Calu3 (cell line): ENCODE measurements around the gene KMT2E. TPM values are rescaled to one million over a fixed set of nuclear protein-coding genes. Genes with fewer than 3 reads are reported as not detected.

ENCODE experiments used
- BruUV-seq: library from RNA; stranded (reverse); fragments of 400-500 nt; replicated peaks from 2 replicates; lab custom pipeline; 2021; lab: Mats Ljungman, UMichigan
- CTCF ChIA-PET: fragments of 300-600 bp; sonication (Branson Sonifier 250); formaldehyde crosslinking; loops from one replicate; lab custom pipeline; 2022; ENCODE audit warnings: antibody characterized with exemption; lab: Charles Lee
- DNase-seq: peaks from one replicate; pipeline ENCODE4 v3.0.0; 2022
- H3K27ac Mint-ChIP-seq: one replicate; pipeline ENCODE4 v1.8.0; 2022; ENCODE audit warnings: mixed read lengths; ENCODE audit not compliant: unreplicated experiment
- H3K27me3 Mint-ChIP-seq: one replicate; pipeline ENCODE4 v1.8.0; 2022; ENCODE audit warnings: mixed read lengths; ENCODE audit not compliant: unreplicated experiment
- H3K36me3 Mint-ChIP-seq: one replicate; pipeline ENCODE4 v1.8.0; 2022; ENCODE audit warnings: mild to moderate bottlenecking, moderate library complexity, mixed read lengths; ENCODE audit not compliant: insufficient read depth, unreplicated experiment
- H3K4me1 Mint-ChIP-seq: one replicate; pipeline ENCODE4 v1.8.0; 2022; ENCODE audit warnings: mild to moderate bottlenecking, low read depth, mixed read lengths; ENCODE audit not compliant: unreplicated experiment
- H3K4me3 Mint-ChIP-seq: one replicate; pipeline ENCODE4 v1.8.0; 2022; ENCODE audit warnings: mild to moderate bottlenecking, low read depth, moderate library complexity, mixed read lengths; ENCODE audit not compliant: unreplicated experiment
- H3K9me3 Mint-ChIP-seq: one replicate; pipeline ENCODE4 v1.8.0; 2022; ENCODE audit warnings: low read depth, mixed read lengths; ENCODE audit not compliant: unreplicated experiment
- CTCF ChIP-seq: fragments of 200-600 bp; IDR thresholded peaks from one replicate; pipeline ENCODE4 v1.8.0; 2022; ENCODE audit warnings: antibody characterized with exemption; ENCODE audit not compliant: unreplicated experiment
- intact Hi-C: fragments of 100-400 bp; cut with micrococcal nuclease; formaldehyde crosslinking; loops from one replicate; pipeline ENCODE4 v1.10.0; 2022; ENCODE audit not compliant: unreplicated experiment
- total RNA-seq: library from RNA; stranded (reverse); gene quantifications from 2 replicates; pipeline ENCODE4 v1.2.3, GENCODE V29; 2022

Gene KMT2E
- total RNA-seq, 1 experiment from 2014 or later: 39.1 TPM

- CTCF ChIA-PET: interaction anchor here (0.7 kb wide), 2 partner anchors 17 to 241 kb away, joined by 3 to 13 read pairs; no protein-coding TSS in a partner anchor
- intact Hi-C loops: no loop called here
- Mint-ChIP-seq H3K27me3 (no peaks in the 10 kb centered on the region), H3K4me1 (peaks cover 17% of the 10 kb centered on the region), H3K9me3 (no peaks in the 10 kb centered on the region), H3K27ac (no peak overlapping the region), H3K36me3 (no peaks in the 10 kb centered on the region), H3K4me3 (no peak overlapping the region)
- BruUV-seq: no TSS peak
- TF ChIP-seq CTCF: no peak
- DNase-seq: no peak
These were observed 18.7 kb downstream of the KMT2E start for GRCh38 chr7:105032553-105033214.

- TF ChIP-seq CTCF: no peak
- Mint-ChIP-seq H3K27me3 (no peaks in the 10 kb centered on the region), H3K36me3 (no peaks in the 10 kb centered on the region), H3K9me3 (no peaks in the 10 kb centered on the region), H3K4me1 (peaks cover 11% of the 10 kb centered on the region), H3K4me3 (no peak overlapping the region), H3K27ac (no peak overlapping the region)
- intact Hi-C loops: no loop called here
- no TSS peak for BruUV-seq
- CTCF ChIA-PET: no interaction called here
- no peak for DNase-seq
These were observed 21.3 kb downstream of the KMT2E start for GRCh38 chr7:105035349-105035748.

- DNase-seq: no peak
- no TSS peak for BruUV-seq
- CTCF ChIA-PET: no interaction called here
- H3K27me3 Mint-ChIP-seq: no peaks in the 10 kb centered on the region
- intact Hi-C loops: no loop called here
- H3K36me3 Mint-ChIP-seq: no peaks in the 10 kb centered on the region
- TF ChIP-seq CTCF: no peak
- peaks cover 8% of the 10 kb centered on the region for H3K4me1 Mint-ChIP-seq
- H3K4me3 Mint-ChIP-seq: no peak overlapping the region
- no peaks in the 10 kb centered on the region for H3K9me3 Mint-ChIP-seq
- no peak overlapping the region for H3K27ac Mint-ChIP-seq
These were observed 22.5 kb downstream of the KMT2E start for GRCh38 chr7:105036217-105037168.

- H3K27ac Mint-ChIP-seq: no peak overlapping the region
These were observed 23.3 kb downstream of the KMT2E start for GRCh38 chr7:105037319-105037718.

More at GRCh38 chr7:105037319-105037718, 23.3 kb downstream of the KMT2E start:
- intact Hi-C loops: no loop called here
- Mint-ChIP-seq H3K27me3 (no peaks in the 10 kb centered on the region), H3K4me3 (no peak overlapping the region), H3K9me3 (no peaks in the 10 kb centered on the region), H3K4me1 (peaks cover 8% of the 10 kb centered on the region), H3K36me3 (no peaks in the 10 kb centered on the region)
- no TSS peak for BruUV-seq
- no peak for DNase-seq
- CTCF ChIA-PET: no interaction called here
- TF ChIP-seq CTCF: no peak
